GM19463 (cell line): Measurements from ENCODE around the gene CHCHD3.

Experiments
- ATAC-seq: cut with Tn5 transposase; IDR thresholded peaks from one replicate; pipeline ENCODE4 v1.9.1; 2021; ENCODE audit warnings: mild to moderate bottlenecking, moderate library complexity; ENCODE audit not compliant: unreplicated experiment

The CHCHD3 gene

GRCh38 chr7:133047321-133047720 lies 34.6 kb downstream of the CHCHD3 start:
- no peak for ATAC-seq

- ATAC-seq = no peak
Observed at GRCh38 chr7:133044722-133045473, 37.0 kb downstream of the CHCHD3 start.

- ATAC-seq = no peak
Observed at GRCh38 chr7:133040674-133041073, 41.2 kb downstream of the CHCHD3 start.

- no peak for ATAC-seq
Observed at GRCh38 chr7:133040178-133040577, 41.7 kb downstream of the CHCHD3 start.

GRCh38 chr7:133039614-133040013 lies 42.3 kb downstream of the CHCHD3 start:
- no peak for ATAC-seq

GRCh38 chr7:133036289-133036688 lies 45.6 kb downstream of the CHCHD3 start:
- no peak for ATAC-seq

GRCh38 chr7:133035240-133035639 lies 46.6 kb downstream of the CHCHD3 start:
- ATAC-seq = peak; percentile 96

- ATAC-seq = no peak
Observed at GRCh38 chr7:133030346-133030745, 51.5 kb downstream of the CHCHD3 start.

- ATAC-seq = no peak
Observed at GRCh38 chr7:133029463-133029862, 52.4 kb downstream of the CHCHD3 start.

- ATAC-seq = no peak
Observed at GRCh38 chr7:133027397-133027796, 54.5 kb downstream of the CHCHD3 start.

- no peak for ATAC-seq
Observed at GRCh38 chr7:133026210-133026859, 55.6 kb downstream of the CHCHD3 start.

GRCh38 chr7:133025056-133025455 lies 56.8 kb downstream of the CHCHD3 start:
- no peak for ATAC-seq

GRCh38 chr7:133024596-133024995 lies 57.3 kb downstream of the CHCHD3 start:
- ATAC-seq = no peak

GRCh38 chr7:133023370-133024071 lies 58.4 kb downstream of the CHCHD3 start:
- ATAC-seq = no peak

GRCh38 chr7:133022661-133023060 lies 59.2 kb downstream of the CHCHD3 start:
- ATAC-seq = no peak

- ATAC-seq = no peak
Observed at GRCh38 chr7:133021196-133021595, 60.7 kb downstream of the CHCHD3 start.

- ATAC-seq = no peak
Observed at GRCh38 chr7:133020496-133020895, 61.4 kb downstream of the CHCHD3 start.

GRCh38 chr7:133019590-133019989 lies 62.3 kb downstream of the CHCHD3 start:
- no peak for ATAC-seq

GRCh38 chr7:133016604-133017003 lies 65.3 kb downstream of the CHCHD3 start:
- no peak for ATAC-seq

- no peak for ATAC-seq
Observed at GRCh38 chr7:133015888-133016287, 66.0 kb downstream of the CHCHD3 start.

- ATAC-seq = no peak
Observed at GRCh38 chr7:133011746-133012145, 70.1 kb downstream of the CHCHD3 start.
